ENCODE results near the gene CACUL1. TPM values are rescaled to one million over a fixed set of nuclear protein-coding genes. Genes with fewer than 3 reads are reported as not detected.
"Not testable (repeated sequence)": the region's sequence is repeated elsewhere in the genome, so short reads cannot be mapped to it uniquely, and the experiment has no call there.

Gene CACUL1
- total RNA-seq, 1 donor from 2014 or later, result 27.1 TPM

DNA sequence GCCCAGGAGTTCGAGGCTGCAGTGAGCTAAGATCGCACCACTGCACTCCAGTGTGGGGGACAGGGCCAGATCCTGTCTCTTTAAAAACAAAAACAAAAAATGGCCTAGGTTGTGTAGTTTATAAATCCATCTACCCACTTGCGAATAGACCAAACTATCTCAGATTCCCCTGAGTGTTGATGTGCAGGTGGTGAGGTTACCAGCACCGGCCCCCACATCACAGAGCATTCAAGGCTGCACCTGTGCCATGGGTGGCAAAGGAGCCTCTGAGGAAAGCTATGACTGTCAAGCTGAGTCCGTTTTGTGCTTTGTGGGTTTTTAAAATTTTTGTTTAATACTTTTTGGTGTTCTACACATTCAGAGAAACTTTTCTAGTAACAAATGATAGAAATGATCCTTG, 30.8 kb upstream of the CACUL1 start:
- intact Hi-C loops (cut with micrococcal nuclease), result no loop called here
- CTCF ChIA-PET, result no interaction called here
- Mint-ChIP-seq H3K4me3 (no peak overlapping the region), H3K27ac (no peak overlapping the region), H3K9me3 (no peaks in the 10 kb centered on the region), H3K36me3 (ENCODE audit: low read depth) (no peaks in the 10 kb centered on the region), H3K27me3 (peaks cover 27% of the 10 kb centered on the region), H3K4me1 (no peaks in the 10 kb centered on the region)
- POLR2A ChIA-PET, result no interaction called here
- DNase-seq (no peak), ATAC-seq (ENCODE audit: low read depth) (no peak)
- no peak for TF ChIP-seq CTCF (IDR thresholded peaks at IDR 0.05)

DNA sequence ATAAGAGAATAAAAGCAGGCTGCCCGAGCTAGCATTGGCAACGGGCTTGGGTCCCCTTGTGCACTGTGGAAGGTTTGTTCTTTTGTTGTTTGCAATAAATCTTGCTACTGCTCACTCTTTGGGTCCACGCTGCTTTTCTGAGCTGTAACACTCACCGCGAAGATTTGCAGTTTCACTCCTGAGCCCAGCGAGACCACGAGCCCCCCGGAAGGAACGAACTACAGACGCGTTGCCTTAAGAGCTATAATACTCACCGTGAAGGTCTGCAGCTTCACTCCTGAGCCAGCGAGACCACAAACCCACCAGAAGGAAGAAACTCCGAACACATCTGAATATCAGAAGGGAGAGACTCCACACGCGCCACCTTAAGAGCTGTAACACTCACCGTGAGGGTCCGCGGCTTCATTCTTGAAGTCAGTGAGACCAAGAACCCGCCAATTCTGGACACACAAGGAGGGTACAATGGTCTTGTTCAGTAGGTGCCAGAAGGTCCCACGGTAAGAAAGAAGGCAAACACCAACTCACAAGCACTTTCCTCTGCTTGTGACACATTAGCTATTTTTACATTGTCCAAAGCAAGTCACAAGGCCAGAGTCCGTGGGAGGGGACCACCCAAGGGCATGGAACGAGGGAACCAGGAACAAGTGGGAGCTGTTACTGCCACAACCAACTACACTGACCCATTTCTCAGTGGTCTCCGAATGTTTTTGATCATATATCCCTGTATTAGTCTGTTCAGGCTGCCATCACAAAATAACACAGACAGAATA, 29.2 kb upstream of the CACUL1 start:
- Mint-ChIP-seq H3K4me1 (no peaks in the 10 kb centered on the region), H3K9me3 (no peaks in the 10 kb centered on the region), H3K36me3 (ENCODE audit: low read depth) (no peaks in the 10 kb centered on the region), H3K27me3 (peaks cover 29% of the 10 kb centered on the region), H3K4me3 (no peak overlapping the region), H3K27ac (no peak overlapping the region)
- TF ChIP-seq CTCF (IDR thresholded peaks at IDR 0.05), result no peak
- no peak for DNase-seq
- intact Hi-C loops (cut with micrococcal nuclease), result no loop called here
- POLR2A ChIA-PET, result no interaction called here
- ATAC-seq (ENCODE audit: low read depth), result no peak
- CTCF ChIA-PET, result no interaction called here

- H3K4me1 Mint-ChIP-seq; H3K36me3 Mint-ChIP-seq (ENCODE audit: low read depth); ATAC-seq (ENCODE audit: low read depth); POLR2A ChIA-PET; H3K9me3 Mint-ChIP-seq; intact Hi-C loops (cut with micrococcal nuclease); DNase-seq; H3K4me3 Mint-ChIP-seq; H3K27ac Mint-ChIP-seq; CTCF ChIA-PET: not testable (repeated sequence)
- peaks cover 26% of the 10 kb centered on the region for H3K27me3 Mint-ChIP-seq
These were observed 28.2 kb upstream of the CACUL1 start for GRCh38 chr10:118782916-118783465.

- peaks cover 17% of the 10 kb centered on the region for H3K27me3 Mint-ChIP-seq
- intact Hi-C loops (cut with micrococcal nuclease), result no loop called here
- POLR2A ChIA-PET, result no interaction called here
- no peak for TF ChIP-seq CTCF (IDR thresholded peaks at IDR 0.05)
- ATAC-seq (ENCODE audit: low read depth) (no peak), DNase-seq (no peak)
- no peak overlapping the region for H3K27ac Mint-ChIP-seq
- peaks cover 7% of the 10 kb centered on the region for H3K9me3 Mint-ChIP-seq
- no peaks in the 10 kb centered on the region for H3K4me1 Mint-ChIP-seq
- H3K36me3 Mint-ChIP-seq (ENCODE audit: low read depth), result no peaks in the 10 kb centered on the region
- CTCF ChIA-PET, result no interaction called here
- no peak overlapping the region for H3K4me3 Mint-ChIP-seq
These were observed 26.8 kb upstream of the CACUL1 start for GRCh38 chr10:118781541-118781940.

DNA sequence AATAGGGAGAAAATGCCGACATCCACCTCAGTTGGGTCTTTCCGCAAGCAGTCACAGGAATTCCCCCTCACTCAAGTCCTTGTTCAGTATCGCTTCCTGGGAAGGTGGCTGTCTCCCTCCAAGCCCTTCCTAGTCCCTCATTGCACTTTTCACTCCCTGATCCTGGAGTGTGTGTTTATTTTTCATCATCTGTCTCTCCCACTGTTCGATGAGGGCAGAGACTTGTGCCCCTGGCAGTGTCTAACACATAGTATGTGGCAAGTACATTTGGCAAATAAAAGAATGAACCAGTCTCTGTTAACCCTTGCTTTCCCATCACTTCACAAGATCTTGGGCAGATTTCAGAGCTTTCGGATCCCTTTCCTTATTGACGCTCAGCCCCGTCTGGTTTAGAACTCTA, 24.0 kb upstream of the CACUL1 start:
- ATAC-seq (ENCODE audit: low read depth) (no peak), DNase-seq (no peak)
- Mint-ChIP-seq H3K36me3 (ENCODE audit: low read depth) (no peaks in the 10 kb centered on the region), H3K4me3 (no peak overlapping the region), H3K27ac (no peak overlapping the region), H3K27me3 (peaks cover 12% of the 10 kb centered on the region), H3K4me1 (no peaks in the 10 kb centered on the region), H3K9me3 (peaks cover 12% of the 10 kb centered on the region)
- TF ChIP-seq CTCF (IDR thresholded peaks at IDR 0.05), result no peak
- CTCF ChIA-PET, result no interaction called here
- POLR2A ChIA-PET, result no interaction called here
- intact Hi-C loops (cut with micrococcal nuclease), result no loop called here
